HTERT RPE-1 (cell line): ENCODE results near the gene BCAR1.

Source experiments
- in situ Hi-C: fragments of 300-500 bp; cut with MboI; formaldehyde crosslinking; loops from 4 replicates; pipeline ENCODE4 v1.14.3; 2020; ENCODE audit warnings: low sequenced_read_pairs

The BCAR1 gene

GRCh38 chr16:75179208-75179607 lies 72.2 kb downstream of the BCAR1 start:
- in situ Hi-C loops = no loop called here
